ENCODE measurements around the gene RAD51B.

RAD51B gene

DNA sequence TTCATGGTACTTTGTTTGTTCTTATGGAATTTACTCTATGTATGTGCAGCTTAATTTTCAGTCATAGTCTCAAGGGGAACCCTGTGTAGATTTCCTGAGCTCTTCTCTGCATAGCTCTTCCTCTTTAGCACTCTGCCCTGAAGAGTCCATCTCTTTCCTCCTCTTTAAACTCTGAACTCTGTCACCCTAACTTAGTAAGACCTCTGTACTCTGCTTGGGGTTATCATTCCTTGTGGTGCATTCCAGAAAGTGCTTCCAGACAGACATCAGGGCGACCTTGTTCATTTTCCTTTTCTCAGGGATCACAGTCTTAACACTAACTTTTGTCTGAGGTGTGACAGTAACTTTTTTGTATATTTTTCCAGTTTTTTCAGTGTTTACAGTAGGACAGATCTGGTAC, 179.3 kb downstream of the RAD51B start:
- no peaks in the 10 kb centered on the region for H3K27me3 Mint-ChIP-seq
- no peak for DNase-seq
- H3K36me3 Mint-ChIP-seq (ENCODE audit: insufficient read depth): no peaks in the 10 kb centered on the region
- H3K27ac Mint-ChIP-seq: peak overlapping the region; percentile 7 to 21
- ATAC-seq (replicated peaks): no peak
- H3K9me3 Mint-ChIP-seq: no peaks in the 10 kb centered on the region
- H3K4me1 Mint-ChIP-seq (ENCODE audit: low read depth in 2 of 2): no peaks in the 10 kb centered on the region
- no peak overlapping the region for H3K4me3 Mint-ChIP-seq

DNA sequence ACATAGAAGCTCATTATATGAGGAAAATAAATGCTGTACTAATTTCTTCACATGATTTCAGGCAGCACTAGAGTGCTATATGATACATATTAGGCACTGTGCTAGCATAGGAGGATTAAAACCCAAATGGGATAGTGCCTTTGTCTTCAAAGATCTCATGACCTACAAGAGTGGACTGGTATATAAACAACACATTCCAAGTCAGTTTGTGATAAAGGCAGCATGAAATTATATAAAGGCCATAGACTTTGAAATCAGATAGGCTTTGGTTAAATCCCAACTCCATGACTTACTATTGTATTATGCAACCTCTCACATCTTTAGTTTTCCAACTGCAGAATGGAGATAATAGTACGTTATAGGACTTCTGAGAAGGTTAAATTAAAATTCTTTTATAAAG, 179.7 kb downstream of the RAD51B start:
- peak overlapping the region; percentile 7 to 21 for H3K27ac Mint-ChIP-seq
- no peak overlapping the region for H3K4me3 Mint-ChIP-seq
- no peaks in the 10 kb centered on the region for H3K36me3 Mint-ChIP-seq (ENCODE audit: insufficient read depth)
- no peaks in the 10 kb centered on the region for H3K9me3 Mint-ChIP-seq
- DNase-seq: no peak
- no peaks in the 10 kb centered on the region for H3K4me1 Mint-ChIP-seq (ENCODE audit: low read depth in 2 of 2)
- ATAC-seq (replicated peaks): no peak
- no peaks in the 10 kb centered on the region for H3K27me3 Mint-ChIP-seq

DNA sequence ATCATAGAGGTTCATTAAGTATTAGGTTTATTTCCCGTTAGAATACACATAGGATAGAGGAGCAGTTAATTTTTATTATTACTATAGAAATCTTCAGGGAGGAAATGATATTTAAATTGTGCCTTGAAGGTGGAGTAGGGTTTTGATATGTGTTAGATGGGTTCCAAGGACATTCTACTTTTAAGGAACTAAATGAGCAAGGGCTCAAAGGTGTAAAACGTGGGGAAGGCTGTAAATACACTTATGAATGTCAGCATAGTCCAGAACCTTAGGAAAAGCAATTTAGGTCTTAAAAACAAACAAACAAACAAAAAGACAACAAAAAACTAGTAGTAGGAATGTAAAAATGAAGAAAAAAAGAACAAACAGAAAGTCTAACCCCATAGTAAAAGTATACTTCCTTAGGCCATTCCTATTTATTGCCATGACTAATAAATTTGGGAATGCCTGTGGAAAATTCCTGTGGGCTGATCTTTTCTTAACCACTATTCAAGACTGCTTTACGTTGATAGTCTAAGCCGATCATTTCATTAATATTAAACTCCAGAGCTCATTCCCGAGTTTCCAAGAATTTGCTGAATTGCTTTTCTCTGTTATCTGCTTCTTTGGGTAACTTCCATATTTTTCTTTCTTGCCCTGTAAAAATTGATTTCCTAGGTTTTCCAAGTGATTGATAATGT, 180.3 kb downstream of the RAD51B start:
- Mint-ChIP-seq H3K4me1 (ENCODE audit: low read depth in 2 of 2) (no peaks in the 10 kb centered on the region), H3K9me3 (no peaks in the 10 kb centered on the region), H3K27me3 (no peaks in the 10 kb centered on the region), H3K36me3 (ENCODE audit: insufficient read depth) (no peaks in the 10 kb centered on the region), H3K4me3 (no peak overlapping the region), H3K27ac (no peak overlapping the region)
- DNase-seq (no peak), ATAC-seq (replicated peaks) (no peak)

DNA sequence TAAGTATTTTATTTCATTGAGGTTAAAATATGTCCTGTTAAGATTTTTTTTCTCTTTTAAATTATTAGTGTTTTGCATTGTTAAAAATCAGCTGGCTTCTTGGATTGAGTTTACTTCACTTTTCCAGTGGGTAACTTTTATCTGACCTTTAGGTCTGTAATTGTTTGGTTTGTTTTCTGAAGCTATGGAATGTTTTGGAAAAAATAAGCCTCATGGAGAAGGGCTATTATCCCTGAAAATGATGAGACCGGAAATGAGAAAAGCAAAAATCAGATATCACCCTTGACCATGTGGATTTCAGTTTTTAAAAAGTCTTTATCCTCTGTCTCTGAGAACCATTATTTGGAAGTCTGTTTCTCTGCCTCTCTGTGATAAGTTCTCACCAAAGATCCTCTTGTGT, 180.9 kb downstream of the RAD51B start:
- no peaks in the 10 kb centered on the region for H3K36me3 Mint-ChIP-seq (ENCODE audit: insufficient read depth)
- no peak overlapping the region for H3K4me3 Mint-ChIP-seq
- no peaks in the 10 kb centered on the region for H3K27me3 Mint-ChIP-seq
- H3K27ac Mint-ChIP-seq: no peak overlapping the region
- no peaks in the 10 kb centered on the region for H3K4me1 Mint-ChIP-seq (ENCODE audit: low read depth in 2 of 2)
- ATAC-seq (replicated peaks): no peak
- H3K9me3 Mint-ChIP-seq: no peaks in the 10 kb centered on the region
- no peak for DNase-seq

DNA sequence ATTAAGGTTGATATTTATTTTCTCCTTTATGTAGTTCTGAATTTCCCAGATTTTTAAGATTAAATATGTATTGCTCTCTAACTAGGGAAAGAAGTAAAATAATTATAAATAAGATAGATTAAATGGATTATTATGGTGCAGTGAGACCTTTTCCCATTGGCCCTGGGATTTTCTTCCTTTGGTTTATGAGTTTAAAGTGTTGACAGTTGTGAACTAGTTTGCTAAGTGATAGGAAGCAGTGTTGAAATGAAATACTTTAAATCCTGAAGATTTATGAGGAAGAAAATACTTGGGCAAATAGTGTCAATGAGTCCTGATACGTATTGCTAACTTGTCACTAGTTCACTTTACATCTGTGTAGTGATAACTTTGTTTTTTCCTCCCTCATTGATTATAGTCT, 188.9 kb downstream of the RAD51B start:
- Mint-ChIP-seq H3K27ac (no peak overlapping the region), H3K27me3 (no peaks in the 10 kb centered on the region), H3K9me3 (no peaks in the 10 kb centered on the region), H3K36me3 (ENCODE audit: insufficient read depth) (no peaks in the 10 kb centered on the region), H3K4me1 (ENCODE audit: low read depth in 2 of 2) (no peaks in the 10 kb centered on the region), H3K4me3 (no peak overlapping the region)
- DNase-seq (no peak), ATAC-seq (replicated peaks) (no peak)

DNA sequence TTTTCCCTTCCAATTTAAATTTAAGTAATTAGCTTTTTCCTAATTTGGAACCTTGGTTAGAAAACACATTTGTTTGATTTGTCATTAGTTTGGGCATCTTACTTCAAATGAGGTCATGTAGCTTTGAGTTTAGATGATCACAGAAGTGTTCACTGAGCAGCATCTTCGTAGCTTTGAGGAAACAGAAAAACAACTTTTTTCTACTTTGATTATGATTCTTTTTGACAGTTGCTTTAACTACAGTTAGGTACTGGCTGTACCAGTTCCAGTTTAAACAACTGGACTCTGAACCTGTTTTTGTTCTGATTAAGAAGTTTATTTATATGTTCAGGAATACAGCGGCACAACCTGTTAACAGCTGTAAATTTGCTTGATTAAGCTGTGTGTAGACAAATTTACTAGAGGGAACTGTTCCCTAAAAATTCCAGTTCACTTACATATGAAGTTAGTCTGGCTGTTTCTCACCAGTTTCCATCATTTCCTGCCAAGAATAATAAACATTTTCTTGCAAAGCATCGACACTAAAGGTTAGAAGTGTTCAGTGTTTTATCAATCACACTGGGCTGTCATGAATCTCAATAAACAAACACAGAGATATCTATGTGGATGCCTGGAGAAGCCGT, 191.9 kb downstream of the RAD51B start:
- Mint-ChIP-seq H3K27ac (no peak overlapping the region), H3K36me3 (ENCODE audit: insufficient read depth) (no peaks in the 10 kb centered on the region), H3K27me3 (no peaks in the 10 kb centered on the region), H3K4me3 (no peak overlapping the region), H3K4me1 (ENCODE audit: low read depth in 2 of 2) (peaks cover 0 to 3% of the 10 kb centered on the region in 2 donors), H3K9me3 (no peaks in the 10 kb centered on the region)
- ATAC-seq (replicated peaks) (no peak), DNase-seq (no peak)

DNA sequence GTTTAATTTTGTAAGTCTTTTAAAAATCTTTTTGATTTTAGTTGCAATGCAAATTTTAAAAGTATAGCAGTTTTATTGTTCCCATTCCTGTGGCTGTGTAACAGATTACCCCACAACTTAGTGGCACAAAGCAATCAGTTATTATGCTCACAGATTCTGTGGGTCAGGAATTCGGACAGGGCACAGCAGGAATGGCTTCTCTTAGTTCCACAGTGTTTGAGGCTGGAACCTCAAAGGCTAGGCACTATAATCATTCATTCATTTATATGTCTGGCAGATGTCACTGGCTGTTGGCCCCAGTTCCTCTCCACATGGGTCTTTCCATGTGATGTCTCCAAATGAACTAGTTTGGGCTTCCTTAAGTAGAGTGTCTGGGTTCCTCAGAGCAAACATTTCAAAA, 193.3 kb downstream of the RAD51B start:
- ATAC-seq (replicated peaks) (no peak), DNase-seq (no peak)
- H3K4me1 Mint-ChIP-seq (ENCODE audit: low read depth in 2 of 2): peaks cover 0 to 3% of the 10 kb centered on the region in 2 donors
- H3K36me3 Mint-ChIP-seq (ENCODE audit: insufficient read depth): no peaks in the 10 kb centered on the region
- H3K27ac Mint-ChIP-seq: no peak overlapping the region
- H3K27me3 Mint-ChIP-seq: no peaks in the 10 kb centered on the region
- H3K9me3 Mint-ChIP-seq: no peaks in the 10 kb centered on the region
- no peak overlapping the region for H3K4me3 Mint-ChIP-seq

DNA sequence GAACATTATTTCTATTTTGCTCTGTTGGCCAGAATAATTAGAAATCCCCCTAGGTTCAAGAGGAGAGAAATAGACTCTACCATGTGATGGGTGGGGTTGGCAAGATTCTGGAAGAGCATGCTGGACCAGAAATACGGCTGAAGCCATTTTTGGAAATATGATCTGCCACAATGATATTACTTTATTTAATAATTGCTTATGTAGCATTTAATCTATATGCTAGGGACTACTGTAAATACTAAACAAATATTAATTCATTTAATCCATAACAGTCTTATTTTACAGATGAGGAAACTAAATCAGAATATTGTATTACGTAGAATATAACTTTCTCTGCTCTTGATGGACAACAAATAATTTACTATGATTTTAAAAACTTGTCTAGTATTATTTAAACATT, 193.7 kb downstream of the RAD51B start:
- no peaks in the 10 kb centered on the region for H3K9me3 Mint-ChIP-seq
- no peak for ATAC-seq (replicated peaks)
- H3K36me3 Mint-ChIP-seq (ENCODE audit: insufficient read depth): no peaks in the 10 kb centered on the region
- no peak overlapping the region for H3K4me3 Mint-ChIP-seq
- peaks cover 0 to 3% of the 10 kb centered on the region in 2 donors for H3K4me1 Mint-ChIP-seq (ENCODE audit: low read depth in 2 of 2)
- no peak for DNase-seq
- no peaks in the 10 kb centered on the region for H3K27me3 Mint-ChIP-seq
- no peak overlapping the region for H3K27ac Mint-ChIP-seq

DNA sequence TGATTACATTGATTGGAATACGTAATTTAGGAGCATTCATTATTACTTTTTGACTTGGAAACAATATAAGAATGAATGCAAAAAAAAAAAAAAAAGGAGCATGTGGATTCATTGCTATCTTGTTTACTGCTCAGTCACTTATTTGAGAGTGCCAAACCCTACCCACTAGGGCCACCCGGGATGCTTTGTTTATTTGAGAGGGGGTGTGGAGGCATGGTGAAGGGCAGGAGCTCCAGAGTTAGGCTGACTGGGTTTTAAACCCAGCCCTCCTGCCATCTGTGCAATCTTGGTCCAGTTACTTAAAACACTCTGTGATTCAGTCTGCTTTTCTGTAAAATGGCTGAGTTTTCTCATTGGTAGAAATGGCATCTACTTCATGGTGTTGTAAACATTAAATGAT, 195.2 kb downstream of the RAD51B start:
- ATAC-seq (replicated peaks): no peak
- Mint-ChIP-seq H3K9me3 (no peaks in the 10 kb centered on the region), H3K4me3 (no peak overlapping the region), H3K36me3 (ENCODE audit: insufficient read depth) (no peaks in the 10 kb centered on the region), H3K27ac (no peak overlapping the region), H3K4me1 (ENCODE audit: low read depth in 2 of 2) (peaks cover 0 to 3% of the 10 kb centered on the region in 2 donors), H3K27me3 (no peaks in the 10 kb centered on the region)
- no peak for DNase-seq

DNA sequence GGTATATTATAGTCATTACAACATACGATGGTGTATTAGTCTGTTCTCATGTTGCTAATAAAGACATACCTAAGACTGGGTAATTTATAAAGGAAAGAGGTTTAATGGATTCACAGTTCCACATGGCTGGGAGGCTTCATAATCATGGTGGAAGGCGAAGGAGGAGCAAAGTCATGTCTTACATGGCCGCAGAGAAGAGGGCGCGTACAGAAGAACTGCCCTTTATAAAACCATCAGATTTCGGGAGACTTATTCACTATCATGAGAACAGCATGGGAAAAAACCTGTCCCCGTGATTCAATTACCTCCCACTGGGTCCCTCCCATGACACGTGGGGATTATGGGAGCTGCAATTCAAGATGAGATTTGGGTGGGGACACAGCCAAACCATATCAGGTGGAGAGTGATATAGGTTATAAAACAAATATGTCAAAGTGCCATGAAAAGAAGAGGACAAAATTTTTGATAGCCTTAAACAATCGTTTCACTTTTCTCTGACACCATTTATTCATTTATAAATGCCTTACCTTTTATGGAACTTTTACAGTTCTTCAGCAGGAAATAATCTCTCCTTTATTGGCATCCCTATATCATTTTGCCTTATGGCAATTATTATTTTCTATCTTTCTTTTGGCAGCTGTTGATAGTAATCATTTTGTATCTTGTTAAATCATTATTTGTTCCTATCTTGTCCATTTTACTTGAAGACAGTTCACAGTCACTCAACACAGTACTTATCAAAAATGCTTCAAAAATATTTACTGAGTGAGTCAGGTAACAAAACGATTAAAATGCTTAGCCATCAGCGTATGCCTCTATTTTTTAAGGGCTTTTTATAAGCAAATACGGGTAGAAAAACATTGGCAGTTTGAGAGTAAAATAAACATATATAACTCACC, 196.0 kb downstream of the RAD51B start:
- Mint-ChIP-seq H3K4me3 (no peak overlapping the region), H3K27ac (no peak overlapping the region), H3K27me3 (no peaks in the 10 kb centered on the region), H3K36me3 (ENCODE audit: insufficient read depth) (no peaks in the 10 kb centered on the region), H3K9me3 (no peaks in the 10 kb centered on the region), H3K4me1 (ENCODE audit: low read depth in 2 of 2) (peaks cover 0 to 3% of the 10 kb centered on the region in 2 donors)
- DNase-seq: no peak
- no peak for ATAC-seq (replicated peaks)

DNA sequence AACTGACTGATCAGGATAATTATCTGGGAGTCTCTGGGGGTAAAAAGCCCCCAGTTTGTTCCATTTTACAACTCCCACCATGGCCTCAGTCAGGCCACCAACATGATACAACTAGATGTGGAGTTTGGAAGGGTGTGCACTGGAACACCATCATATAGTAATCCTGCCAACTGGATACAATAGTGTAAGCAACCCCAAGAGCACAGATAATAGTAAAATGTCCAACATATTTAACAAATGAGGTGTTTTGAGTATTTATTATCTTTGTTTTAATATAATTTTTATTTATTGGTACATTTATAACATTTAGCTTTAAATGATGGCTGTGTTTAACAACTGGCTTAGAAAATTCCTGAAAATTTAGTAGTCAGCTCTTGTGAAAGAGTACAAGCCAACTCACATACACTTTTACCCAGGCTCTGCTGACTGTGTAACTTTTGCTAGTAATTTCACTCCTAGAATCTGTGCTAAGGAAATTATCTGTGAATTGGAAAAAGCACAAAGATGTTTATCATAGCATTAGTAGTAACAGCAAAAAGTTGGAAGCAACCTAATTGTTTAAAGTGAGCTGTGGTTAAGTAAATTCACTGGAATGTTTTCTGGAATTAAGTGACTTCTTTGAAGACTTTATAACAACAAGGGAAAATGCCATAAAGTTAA, 196.8 kb downstream of the RAD51B start:
- ATAC-seq (replicated peaks): no peak
- Mint-ChIP-seq H3K27me3 (no peaks in the 10 kb centered on the region), H3K4me3 (no peak overlapping the region), H3K4me1 (ENCODE audit: low read depth in 2 of 2) (peaks cover 0 to 3% of the 10 kb centered on the region in 2 donors), H3K36me3 (ENCODE audit: insufficient read depth) (no peaks in the 10 kb centered on the region), H3K9me3 (no peaks in the 10 kb centered on the region), H3K27ac (no peak overlapping the region)
- DNase-seq: no peak

DNA sequence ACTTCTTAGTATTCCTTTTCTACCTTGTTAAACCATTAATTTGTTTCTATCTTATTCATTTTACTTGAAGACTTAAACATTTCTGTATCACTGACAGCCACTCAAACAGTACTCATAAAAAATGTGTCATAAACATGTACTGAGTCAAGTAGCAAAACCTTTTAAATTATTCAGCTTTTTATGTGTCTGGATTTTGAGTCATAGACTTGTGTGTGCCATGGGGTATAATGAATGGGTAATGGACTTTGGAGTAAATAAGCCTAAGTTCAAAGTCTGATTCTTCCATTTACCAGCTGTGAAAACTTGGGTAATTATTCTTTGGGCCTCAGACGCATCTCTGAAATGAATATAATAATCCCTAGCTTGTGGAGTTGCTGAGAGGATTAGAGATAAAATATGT, 199.0 kb downstream of the RAD51B start:
- Mint-ChIP-seq H3K36me3 (ENCODE audit: insufficient read depth) (no peaks in the 10 kb centered on the region), H3K4me3 (no peak overlapping the region), H3K9me3 (peaks cover 0 to 2% of the 10 kb centered on the region in 2 donors), H3K27ac (no peak overlapping the region), H3K27me3 (no peaks in the 10 kb centered on the region), H3K4me1 (ENCODE audit: low read depth in 2 of 2) (peaks cover 0 to 3% of the 10 kb centered on the region in 2 donors)
- no peak for ATAC-seq (replicated peaks)
- no peak for DNase-seq

DNA sequence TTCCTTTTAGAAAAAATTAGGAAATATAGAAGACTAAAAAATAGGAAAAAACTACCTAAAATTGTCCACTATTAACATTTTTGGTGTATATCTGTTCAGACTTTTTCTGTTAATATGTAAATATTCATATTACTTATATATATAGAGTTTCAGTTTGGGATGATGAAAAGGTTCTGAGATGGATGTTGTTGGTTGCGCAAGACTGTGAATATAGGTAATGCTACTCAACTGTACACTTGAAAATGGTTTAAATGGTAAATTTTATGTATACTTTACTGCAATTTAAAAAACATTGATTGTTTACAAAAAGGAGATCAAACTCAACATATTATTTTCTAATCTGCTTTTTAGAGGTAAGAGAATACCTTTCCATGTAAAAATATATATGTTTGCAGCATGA, 200.9 kb downstream of the RAD51B start:
- Mint-ChIP-seq H3K27me3 (no peaks in the 10 kb centered on the region), H3K27ac (no peak overlapping the region), H3K36me3 (ENCODE audit: insufficient read depth) (no peaks in the 10 kb centered on the region), H3K4me1 (ENCODE audit: low read depth in 2 of 2) (no peaks in the 10 kb centered on the region), H3K4me3 (no peak overlapping the region), H3K9me3 (peaks cover 0 to 3% of the 10 kb centered on the region in 2 donors)
- ATAC-seq (replicated peaks) (no peak), DNase-seq (no peak)

Measured in effector memory CD8-positive, alpha-beta T cell (primary cell).